Stimulated activated CD4-positive, alpha-beta T cell treated with anti-CD3 and anti-CD28 coated beads, TNF-alpha, amount 100 ng/mL, for 1 hour (primary cell): Measurements from ENCODE around the gene HOMER2.

ENCODE experiments used
- DNase-seq, 3 donors: peaks; one replicate each; pipeline ENCODE4 v3.0.0-alpha.2; 2020; ENCODE audit warnings: low read depth in 3 of 3, low spot score in 1 of 3

Gene HOMER2

GRCh38 chr15:82805994-82806406 lies 146.5 kb downstream of the HOMER2 start, which contains the start of gene FSD2:
Gene FSD2, minus strand, starts transcription at chr15:82806069. Its CDS starts 18,679 bp downstream, at chr15:82787390.
- DNase-seq: no peak

- DNase-seq: no peak
Measured at GRCh38 chr15:82804575-82804949, 148.0 kb downstream of the HOMER2 start.

GRCh38 chr15:82803793-82804574 lies 148.5 kb downstream of the HOMER2 start:
- DNase-seq: no peak

GRCh38 chr15:82802497-82802896 lies 150.0 kb downstream of the HOMER2 start:
- no peak for DNase-seq

GRCh38 chr15:82799183-82799841 lies 153.2 kb downstream of the HOMER2 start:
- no peak for DNase-seq
